ENCODE results near the gene ACSM6. TPM values are rescaled to one million over a fixed set of nuclear protein-coding genes. Genes with fewer than 3 reads are reported as not detected.

Gene ACSM6, protein sequence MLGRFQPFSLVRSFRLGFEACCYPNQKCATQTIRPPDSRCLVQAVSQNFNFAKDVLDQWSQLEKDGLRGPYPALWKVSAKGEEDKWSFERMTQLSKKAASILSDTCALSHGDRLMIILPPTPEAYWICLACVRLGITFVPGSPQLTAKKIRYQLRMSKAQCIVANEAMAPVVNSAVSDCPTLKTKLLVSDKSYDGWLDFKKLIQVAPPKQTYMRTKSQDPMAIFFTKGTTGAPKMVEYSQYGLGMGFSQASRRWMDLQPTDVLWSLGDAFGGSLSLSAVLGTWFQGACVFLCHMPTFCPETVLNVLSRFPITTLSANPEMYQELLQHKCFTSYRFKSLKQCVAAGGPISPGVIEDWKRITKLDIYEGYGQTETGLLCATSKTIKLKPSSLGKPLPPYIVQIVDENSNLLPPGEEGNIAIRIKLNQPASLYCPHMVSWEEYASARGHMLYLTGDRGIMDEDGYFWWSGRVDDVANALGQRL
- 1 to 10 TPM in 1 of 4 donors, not detected in 3; 1.2 TPM for total RNA-seq

DNA sequence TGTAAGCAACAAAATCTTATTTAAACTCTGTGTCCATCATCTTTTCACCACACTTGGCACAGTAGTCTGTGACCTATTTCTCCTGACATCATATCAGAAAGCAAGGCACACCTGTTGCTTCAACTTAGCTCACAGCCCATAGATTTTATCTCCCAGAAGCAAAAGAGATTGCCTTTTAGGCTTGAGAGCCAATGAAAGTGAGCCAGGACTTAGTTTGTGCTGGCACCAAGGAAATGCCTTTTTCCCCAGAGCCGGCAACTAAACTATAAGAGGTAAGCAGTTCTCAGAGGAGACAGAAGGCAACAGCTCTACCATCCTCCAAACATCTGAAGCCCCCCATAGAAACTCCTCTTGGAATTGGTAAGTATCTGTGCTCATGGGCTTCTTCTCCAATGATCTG is at the start of gene ACSM6:
TSS of gene ACSM6 (plus strand) at position 295 of the 400 bp plus-strand sequence. CDS start 248 bp downstream, outside the sequence.
- no peaks in the 10 kb centered on the region for H3K36me3 ChIP-seq
- 100% methylated on average over 1 of the region's 1 CpG for WGBS, 2 donors (ENCODE audit: low coverage in 1 of 2)
- no peak within 1 kb of the TSS for H3K4me3 ChIP-seq
- H3K4me1 ChIP-seq: no peaks in the 10 kb centered on the region
- no peak within 1 kb of the TSS for H3K27ac ChIP-seq
- no peak for ATAC-seq
- no peak for TF ChIP-seq POLR2AphosphoS5 (IDR thresholded peaks at IDR 0.05)
- no peaks in the 10 kb centered on the region for H3K27me3 ChIP-seq
- H3K9me3 ChIP-seq: no peaks in the 10 kb centered on the region

DNA sequence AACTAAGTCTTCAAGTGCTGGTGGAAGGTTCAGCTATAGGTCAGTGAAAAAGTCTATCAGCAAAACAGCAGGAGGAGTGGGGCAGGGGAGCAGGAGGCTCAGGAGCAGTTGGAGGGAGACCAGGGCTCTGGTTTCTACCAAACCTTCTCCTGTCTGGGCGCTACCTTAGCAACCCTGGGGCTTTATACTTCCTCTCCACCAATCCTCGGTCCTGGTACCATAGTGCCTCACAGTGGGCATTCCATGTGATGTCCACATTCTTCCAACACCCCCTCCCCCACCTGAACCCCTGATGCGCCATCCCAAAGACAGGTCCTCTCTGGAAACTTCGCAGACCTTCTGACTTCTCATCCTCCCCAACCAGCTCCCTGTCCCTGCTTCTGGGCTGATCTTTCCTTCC is 25.3 kb upstream of the ACSM6 start:
- Histone ChIP-seq H3K4me3 (no peak overlapping the region), H3K27me3 (no peaks in the 10 kb centered on the region), H3K9me3 (peaks cover 0 to 7% (median 0%) of the 10 kb centered on the region in 3 donors), H3K36me3 (no peaks in the 10 kb centered on the region), H3K27ac (no peak overlapping the region), H3K4me1 (no peaks in the 10 kb centered on the region)
- ATAC-seq: no peak
- WGBS, 2 donors (ENCODE audit: low coverage in 1 of 2): 76 to 81% methylated on average over 4 of the region's 4 CpGs
- TF ChIP-seq POLR2AphosphoS5 (IDR thresholded peaks at IDR 0.05) (no peak), EP300 (IDR thresholded peaks at IDR 0.05) (no peak), POLR2A (IDR thresholded peaks at IDR 0.05) (no peak)
- TF ChIP-seq, protein P1, sequence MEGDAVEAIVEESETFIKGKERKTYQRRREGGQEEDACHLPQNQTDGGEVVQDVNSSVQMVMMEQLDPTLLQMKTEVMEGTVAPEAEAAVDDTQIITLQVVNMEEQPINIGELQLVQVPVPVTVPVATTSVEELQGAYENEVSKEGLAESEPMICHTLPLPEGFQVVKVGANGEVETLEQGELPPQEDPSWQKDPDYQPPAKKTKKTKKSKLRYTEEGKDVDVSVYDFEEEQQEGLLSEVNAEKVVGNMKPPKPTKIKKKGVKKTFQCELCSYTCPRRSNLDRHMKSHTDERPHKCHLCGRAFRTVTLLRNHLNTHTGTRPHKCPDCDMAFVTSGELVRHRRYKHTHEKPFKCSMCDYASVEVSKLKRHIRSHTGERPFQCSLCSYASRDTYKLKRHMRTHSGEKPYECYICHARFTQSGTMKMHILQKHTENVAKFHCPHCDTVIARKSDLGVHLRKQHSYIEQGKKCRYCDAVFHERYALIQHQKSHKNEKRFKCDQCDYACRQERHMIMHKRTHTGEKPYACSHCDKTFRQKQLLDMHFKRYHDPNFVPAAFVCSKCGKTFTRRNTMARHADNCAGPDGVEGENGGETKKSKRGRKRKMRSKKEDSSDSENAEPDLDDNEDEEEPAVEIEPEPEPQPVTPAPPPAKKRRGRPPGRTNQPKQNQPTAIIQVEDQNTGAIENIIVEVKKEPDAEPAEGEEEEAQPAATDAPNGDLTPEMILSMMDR (IDR thresholded peaks at IDR 0.05): no peak

DNA sequence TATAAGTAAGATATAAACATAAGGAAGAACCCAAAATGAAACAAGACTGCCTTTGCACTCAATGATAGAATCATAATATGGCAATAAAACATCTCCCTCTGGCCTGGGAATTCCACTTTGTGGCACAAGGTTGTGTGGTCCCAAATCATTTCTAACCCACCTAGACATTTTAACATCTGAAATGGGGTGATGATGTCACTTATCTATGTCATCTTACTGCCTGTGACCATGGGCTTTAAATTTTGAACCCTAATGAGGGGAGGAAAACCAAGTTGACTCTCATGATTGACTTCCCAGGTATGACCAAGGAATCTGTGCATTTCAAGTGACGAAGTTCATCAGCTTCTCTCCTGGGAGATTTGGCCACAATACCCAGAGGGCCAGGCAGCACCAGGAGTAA is 24.5 kb upstream of the ACSM6 start:
- Histone ChIP-seq H3K27ac (no peak overlapping the region), H3K4me3 (no peak overlapping the region), H3K9me3 (peaks cover 0 to 7% (median 0%) of the 10 kb centered on the region in 3 donors), H3K4me1 (no peaks in the 10 kb centered on the region), H3K36me3 (no peaks in the 10 kb centered on the region), H3K27me3 (no peaks in the 10 kb centered on the region)
- TF ChIP-seq, protein P1 (IDR thresholded peaks at IDR 0.05): no peak
- TF ChIP-seq POLR2A (IDR thresholded peaks at IDR 0.05) (no peak), EP300 (IDR thresholded peaks at IDR 0.05) (no peak), POLR2AphosphoS5 (IDR thresholded peaks at IDR 0.05) (no peak)
- no peak for ATAC-seq
- 100% methylated on average over 1 of the region's 1 CpG; no CpG with 5 or more reads in 1 of the 2 donors for WGBS, 2 donors (ENCODE audit: low coverage in 1 of 2)

DNA sequence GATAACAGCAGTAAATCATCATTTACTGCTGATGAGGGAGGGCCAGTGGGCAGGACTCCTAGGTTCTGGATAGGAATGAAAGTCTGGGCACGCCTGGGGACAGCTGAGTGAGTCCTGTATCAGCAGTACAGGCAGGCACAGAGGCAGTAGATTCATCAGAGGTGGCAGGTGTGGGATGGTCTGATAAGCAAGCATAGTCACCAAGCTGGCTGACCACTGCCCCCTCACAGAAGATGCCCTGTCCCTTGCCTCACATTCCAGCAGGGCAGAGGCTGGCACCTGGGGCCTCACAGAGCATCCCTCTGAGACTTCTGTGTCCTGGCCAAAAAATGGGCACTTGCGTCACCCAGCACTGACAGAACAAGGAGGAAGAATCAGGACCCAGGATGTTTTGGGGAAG is 23.2 kb upstream of the ACSM6 start:
- H3K27ac ChIP-seq: no peak overlapping the region
- H3K36me3 ChIP-seq: no peaks in the 10 kb centered on the region
- H3K4me1 ChIP-seq: no peaks in the 10 kb centered on the region
- no peak for ATAC-seq
- no peak overlapping the region for H3K4me3 ChIP-seq
- no peaks in the 10 kb centered on the region for H3K27me3 ChIP-seq
- peaks cover 0 to 7% (median 0%) of the 10 kb centered on the region in 3 donors for H3K9me3 ChIP-seq
- TF ChIP-seq EP300 (IDR thresholded peaks at IDR 0.05) (no peak), POLR2A (IDR thresholded peaks at IDR 0.05) (no peak), POLR2AphosphoS5 (IDR thresholded peaks at IDR 0.05) (no peak)
- TF ChIP-seq, protein P1 (IDR thresholded peaks at IDR 0.05): no peak
- whole genome bisulfite sequencing, 2 donors (ENCODE audit: low coverage in 1 of 2): 60 to 80% methylated on average over 1 of the region's 2 CpGs

DNA sequence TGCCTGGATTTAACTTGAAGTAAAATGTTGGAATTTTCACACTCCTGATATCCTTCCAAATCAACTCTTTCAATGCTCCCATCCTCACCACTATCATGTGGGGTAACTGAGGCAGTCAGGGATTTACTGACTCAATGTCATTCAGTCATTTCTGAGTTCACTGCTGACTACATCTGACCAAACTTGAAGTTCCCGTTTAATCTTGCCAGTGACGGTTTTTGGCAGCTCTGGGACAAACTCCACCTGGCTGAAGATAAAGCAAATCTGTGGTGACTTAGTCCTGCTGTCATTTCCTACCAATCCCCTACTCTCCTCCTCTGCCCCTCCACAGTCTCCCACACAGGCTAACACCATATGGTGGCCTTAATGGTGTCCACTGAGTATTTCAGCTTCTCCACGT is 22.7 kb upstream of the ACSM6 start:
- H3K4me1 ChIP-seq: no peaks in the 10 kb centered on the region
- 25 to 50% methylated on average over 1 to 3 of the region's 3 CpGs for WGBS, 2 donors (ENCODE audit: low coverage in 1 of 2)
- no peaks in the 10 kb centered on the region for H3K36me3 ChIP-seq
- peaks cover 0 to 3% (median 0%) of the 10 kb centered on the region in 3 donors for H3K9me3 ChIP-seq
- TF ChIP-seq POLR2AphosphoS5 (IDR thresholded peaks at IDR 0.05) (no peak), EP300 (IDR thresholded peaks at IDR 0.05) (no peak), POLR2A (IDR thresholded peaks at IDR 0.05) (no peak)
- TF ChIP-seq, protein P1 (IDR thresholded peaks at IDR 0.05): no peak
- H3K27ac ChIP-seq: no peak overlapping the region
- no peak overlapping the region for H3K4me3 ChIP-seq
- no peaks in the 10 kb centered on the region for H3K27me3 ChIP-seq
- ATAC-seq: no peak
